ENCODE results near the gene TEX22. TPM values are rescaled to one million over a fixed set of nuclear protein-coding genes. Genes with fewer than 3 reads are reported as not detected.
A peak's percentile ranks its signal among the peaks of the same experiment; 100 is the strongest.

The TEX22 gene
- total RNA-seq, 3 donors from 2014 or later = 0.84 to 2.0 (median 0.95) TPM

- intact Hi-C loops (cut with DNase I, micrococcal nuclease) = no loop called here
- DNase-seq (peak in 1 of 3 donors; percentile 32), ATAC-seq (no peak)
- TF ChIP-seq CTCF (IDR thresholded peaks at IDR 0.05) = no peak
- H3K36me3 ChIP-seq (ENCODE audit: low read depth) = no peaks in the 10 kb centered on the region
- H3K4me3 ChIP-seq = no peak overlapping the region
- H3K4me1 ChIP-seq (ENCODE audit: low read depth) = no peaks in the 10 kb centered on the region
- H3K9me3 ChIP-seq = no peaks in the 10 kb centered on the region
Observed at GRCh38 chr14:105453847-105454246, 55.5 kb downstream of the TEX22 start.

GRCh38 chr14:105455086-105455640 is 56.8 kb downstream of the TEX22 start:
- intact Hi-C loops (cut with DNase I, micrococcal nuclease) = no loop called here
- Histone ChIP-seq H3K9me3 (no peaks in the 10 kb centered on the region), H3K4me1 (ENCODE audit: low read depth) (no peaks in the 10 kb centered on the region), H3K4me3 (no peak overlapping the region), H3K36me3 (ENCODE audit: low read depth) (no peaks in the 10 kb centered on the region)
- no peak for TF ChIP-seq CTCF (IDR thresholded peaks at IDR 0.05)
- peak in 1 of 3 donors; percentile 12 for DNase-seq
- no peak for ATAC-seq

GRCh38 chr14:105455766-105456660 is 57.7 kb downstream of the TEX22 start:
- ATAC-seq (peak; percentile 28), DNase-seq (peak in 1 of 3 donors; percentile 29)
- Histone ChIP-seq H3K4me3 (no peak overlapping the region), H3K4me1 (ENCODE audit: low read depth) (no peaks in the 10 kb centered on the region), H3K36me3 (ENCODE audit: low read depth) (no peaks in the 10 kb centered on the region), H3K9me3 (no peaks in the 10 kb centered on the region)
- intact Hi-C loops (cut with DNase I, micrococcal nuclease) = no loop called here
- no peak for TF ChIP-seq CTCF (IDR thresholded peaks at IDR 0.05)

- peak; percentile 8 for ATAC-seq
- no peaks in the 10 kb centered on the region for H3K9me3 ChIP-seq
- intact Hi-C loops (cut with DNase I, micrococcal nuclease) = no loop called here
- H3K4me1 ChIP-seq (ENCODE audit: low read depth) = no peaks in the 10 kb centered on the region
- DNase-seq = no peak
- no peak overlapping the region for H3K4me3 ChIP-seq
- no peak for TF ChIP-seq CTCF (IDR thresholded peaks at IDR 0.05)
- H3K36me3 ChIP-seq (ENCODE audit: low read depth) = no peaks in the 10 kb centered on the region
Observed at GRCh38 chr14:105456736-105457617, 58.6 kb downstream of the TEX22 start.

- no peaks in the 10 kb centered on the region for H3K4me1 ChIP-seq (ENCODE audit: low read depth)
- intact Hi-C loops (cut with DNase I, micrococcal nuclease) = no loop called here
- H3K9me3 ChIP-seq = no peaks in the 10 kb centered on the region
- DNase-seq = no peak
- H3K4me3 ChIP-seq = no peak overlapping the region
- H3K36me3 ChIP-seq (ENCODE audit: low read depth) = no peaks in the 10 kb centered on the region
- no peak for ATAC-seq
- TF ChIP-seq CTCF (IDR thresholded peaks at IDR 0.05) = no peak
Observed at GRCh38 chr14:105458010-105458409, 59.7 kb downstream of the TEX22 start.

Data from mucosa of descending colon (tissue), 3 donors.